IMR-90 (cell line): ENCODE results near the gene TMOD1. TPM values are rescaled to one million over a fixed set of nuclear protein-coding genes. Genes with fewer than 3 reads are reported as not detected.

ENCODE experiments used
- ATAC-seq: fragments of 200-7000 bp; cut with Tn5 transposase; 2 replicates; pipeline ENCODE4 v1.9.1; 2020; ENCODE audit warnings: low read depth, mild to moderate bottlenecking, moderate library complexity
- BruUV-seq: library from RNA; stranded (reverse); fragments of 400-500 nt; replicated peaks from 2 replicates; lab custom pipeline; 2021; lab: Mats Ljungman, UMichigan
- CTCF ChIA-PET: fragments of 300-600 bp; formaldehyde crosslinking; extraction: SDS; loops from one replicate; lab custom pipeline; 2021; ENCODE audit warnings: antibody characterized with exemption; lab: Yijun Ruan, JAX
- POLR2A ChIA-PET: fragments of 300-600 bp; sonication (Branson Sonifier 250); formaldehyde crosslinking; loops from one replicate; lab custom pipeline; 2022; ENCODE audit warnings: antibody characterized with exemption; ENCODE audit not compliant: unreplicated experiment; lab: Charles Lee
- DNase-seq: peaks from one replicate; pipeline ENCODE4 v3.0.0; 2013
- H2AFZ ChIP-seq: replicated peaks from 2 replicates; pipeline ENCODE3; 2013; ENCODE audit warnings: low read length, mild to moderate bottlenecking; ENCODE audit not compliant: poor library complexity
- H2AK5ac ChIP-seq: 2 replicates; pipeline ENCODE4 v1.6.1; 2013; ENCODE audit warnings: low read depth, low read length, inconsistent platforms
- H2AK9ac ChIP-seq: replicated peaks from 2 replicates; pipeline ENCODE3; 2013; ENCODE audit warnings: mild to moderate bottlenecking, low read depth, low read length, moderate library complexity; ENCODE audit not compliant: poor library complexity
- H2BK120ac ChIP-seq: 2 replicates; pipeline ENCODE4 v1.6.1; 2013; ENCODE audit warnings: low read depth, low read length, inconsistent platforms
- H2BK15ac ChIP-seq: 3 replicates; pipeline ENCODE4 v1.6.1; 2013; ENCODE audit warnings: low read depth, low read length, inconsistent platforms
- H2BK20ac ChIP-seq: 2 replicates; pipeline ENCODE4 v1.6.1; 2013; ENCODE audit warnings: low read depth, mild to moderate bottlenecking, inconsistent platforms, low read length, moderate library complexity
- H2BK5ac ChIP-seq: 2 replicates; pipeline ENCODE4 v1.6.1; 2013; ENCODE audit warnings: mild to moderate bottlenecking, low read depth, low read length, inconsistent platforms; ENCODE audit not compliant: poor library complexity, severe bottlenecking
- H3K14ac ChIP-seq: replicated peaks from 2 replicates; pipeline ENCODE4 v1.6.1; 2013; ENCODE audit warnings: low read depth, low read length, inconsistent platforms
- H3K18ac ChIP-seq: 2 replicates; pipeline ENCODE4 v1.6.1; 2013; ENCODE audit warnings: low read depth, low read length, control low read depth
- H3K23ac ChIP-seq: 2 replicates; pipeline ENCODE4 v1.6.1; 2013; ENCODE audit warnings: low read depth, low read length, inconsistent platforms
- H3K27ac ChIP-seq: 2 replicates; pipeline ENCODE4 v1.5.1; 2013; ENCODE audit warnings: mild to moderate bottlenecking, control low read depth, low read length; ENCODE audit not compliant: insufficient read depth
- H3K27me3 ChIP-seq: 2 replicates; pipeline ENCODE4 v1.6.1; 2013; ENCODE audit warnings: low read length; ENCODE audit not compliant: control insufficient read depth, insufficient read depth
- H3K36me3 ChIP-seq: 2 replicates; pipeline ENCODE4 v1.6.1; 2013; ENCODE audit warnings: low read length, mixed read lengths; ENCODE audit not compliant: control insufficient read depth, insufficient read depth
- H3K4ac ChIP-seq: 2 replicates; pipeline ENCODE4 v1.6.1; 2013; ENCODE audit warnings: low read depth, low read length, inconsistent platforms
- H3K4me1 ChIP-seq: 2 replicates; pipeline ENCODE4 v1.6.1; 2013; ENCODE audit warnings: low read length, mixed read lengths; ENCODE audit not compliant: control insufficient read depth, insufficient read depth
- H3K4me2 ChIP-seq: 2 replicates; pipeline ENCODE4 v1.6.1; 2013; ENCODE audit warnings: low read depth, mild to moderate bottlenecking, control low read depth, low read length, moderate library complexity
- H3K4me3 ChIP-seq: 2 replicates; pipeline ENCODE4 v1.5.1; 2013; ENCODE audit warnings: low read depth, mild to moderate bottlenecking, control low read depth, low read length, moderate library complexity; ENCODE audit not compliant: insufficient read depth
- H3K56ac ChIP-seq: 2 replicates; pipeline ENCODE4 v1.6.1; 2013; ENCODE audit warnings: low read length, inconsistent platforms; ENCODE audit not compliant: insufficient read depth; ENCODE audit errors: extremely low read depth
- H3K79me1 ChIP-seq, 2 experiments: 2 replicates each; pipeline ENCODE4 v1.6.1; 2013; ENCODE audit warnings: low read length in 2 of 2, inconsistent platforms in 1 of 2, low read depth in 1 of 2
- H3K9ac ChIP-seq: 2 replicates; pipeline ENCODE4 v1.6.1; 2013; ENCODE audit warnings: low read depth, low read length, control low read depth
- H3K9me1 ChIP-seq: 2 replicates; pipeline ENCODE4 v1.6.1; 2013; ENCODE audit warnings: low read length, inconsistent platforms; ENCODE audit not compliant: insufficient read depth
- H3K9me3 ChIP-seq: 2 replicates; pipeline ENCODE4 v1.6.1; 2013; ENCODE audit warnings: low read length; ENCODE audit not compliant: control insufficient read depth, insufficient read depth
- H4K20me1 ChIP-seq: 2 replicates; pipeline ENCODE4 v1.6.1; 2013; ENCODE audit warnings: low read length, inconsistent platforms; ENCODE audit not compliant: insufficient read depth
- H4K5ac ChIP-seq: 2 replicates; pipeline ENCODE4 v1.6.1; 2013; ENCODE audit warnings: mild to moderate bottlenecking, low read depth, low read length, control low read depth
- H4K8ac ChIP-seq, 2 experiments: 2 replicates each; pipeline ENCODE4 v1.6.1; 2013; ENCODE audit warnings: low read depth in 2 of 2, low read length in 2 of 2, control low read depth in 1 of 2, inconsistent platforms in 1 of 2
- H4K91ac ChIP-seq: 2 replicates; pipeline ENCODE4 v1.6.1; 2013; ENCODE audit warnings: low read depth, low read length, inconsistent platforms; ENCODE audit not compliant: insufficient read depth
- BHLHE40 ChIP-seq: fragments of 150-350 bp; IDR thresholded peaks from 2 replicates; pipeline ENCODE4 v1.6.1; 2016; ENCODE audit warnings: mild to moderate bottlenecking, low read depth, low read length
- CEBPB ChIP-seq: IDR thresholded peaks from 2 replicates; pipeline ENCODE4 v1.6.1; 2012; ENCODE audit warnings: low read depth, low read length, improper control_type of control experiment
- CHD1 ChIP-seq: IDR thresholded peaks from 2 replicates; pipeline ENCODE4 v1.6.1; 2012; ENCODE audit warnings: low read depth, low read length, improper control_type of control experiment
- CTCF ChIP-seq: conservative IDR thresholded peaks from 2 replicates; pipeline ENCODE4 v1.5.1; 2012; ENCODE audit warnings: mild to moderate bottlenecking, low read depth, low read length, improper control_type of control experiment
- FOS ChIP-seq: fragments of 150-350 bp; IDR thresholded peaks from 2 replicates; pipeline ENCODE4 v1.6.1; 2016; ENCODE audit warnings: low read depth, low read length
- MAFK ChIP-seq: IDR thresholded peaks from 2 replicates; pipeline ENCODE4 v1.6.1; 2012; ENCODE audit warnings: low read depth, low read length, improper control_type of control experiment
- NFE2L2 ChIP-seq: fragments of 150-350 bp; IDR thresholded peaks from 2 replicates; pipeline ENCODE4 v1.6.1; 2016; ENCODE audit warnings: low read depth, mild to moderate bottlenecking, low read length
- RCOR1 ChIP-seq: IDR thresholded peaks from 2 replicates; pipeline ENCODE4 v1.6.1; 2012; ENCODE audit warnings: mild to moderate bottlenecking, low read length, improper control_type of control experiment; ENCODE audit not compliant: insufficient replicate concordance
- USF2 ChIP-seq: fragments of 150-350 bp; IDR thresholded peaks from 2 replicates; pipeline ENCODE4 v1.6.1; 2017; ENCODE audit warnings: mild to moderate bottlenecking, antibody characterized with exemption, low read length, low read depth
- WGBS, 2 experiments: methylation state at CpG; one replicate each; pipeline versions ENCODE4 v1.1.5 to v1.1.7; 2013; ENCODE audit warnings: missing lambda C conversion rate in 2 of 2; ENCODE audit not compliant: insufficient read length in 1 of 2; ENCODE audit errors: extremely low coverage in 2 of 2; 5-methylcytosine and 5-hydroxymethylcytosine counted together
- dilution Hi-C: fragments of 300-500 bp; cut with HindIII; formaldehyde crosslinking; loops from one replicate; pipeline ENCODE4 v1.14.3; 2018; ENCODE audit warnings: low sequenced_read_pairs; ENCODE audit not compliant: unreplicated experiment
- in situ Hi-C: fragments of 300-500 bp; cut with MboI; formaldehyde crosslinking; loops from 3 replicates; pipeline ENCODE4 v1.14.3; 2019; ENCODE audit warnings: low sequenced_read_pairs, inconsistent platforms, mixed read lengths
- intact Hi-C: fragments of 100-400 bp; cut with micrococcal nuclease; formaldehyde crosslinking; loops from 2 replicates; pipeline ENCODE4 v1.10.0; 2022
- polyA plus RNA-seq, 3 experiments: library from polyadenylated mRNA; depleted of rRNA; stranded (reverse); fragments of >200 nt; gene quantifications; 2 replicates each; pipeline ENCODE4 v1.2.3, GENCODE V29; 2012; ENCODE audit warnings: low replicate concordance in 1 of 3
- total RNA-seq: library from RNA; depleted of rRNA; stranded (reverse); fragments of >200 nt; gene quantifications from 2 replicates; pipeline ENCODE4 v1.2.3, GENCODE V29; 2012

Gene TMOD1
- total and polyA plus RNA-seq, 2 of the 4 experiments (the other 2 are of a cell fraction), result 0.18 to 0.38 TPM

GRCh38 chr9:97517331-97518089, 16.0 kb downstream of the TMOD1 start (continued):
- TF ChIP-seq RCOR1, result no peak

GRCh38 chr9:97518166-97518908, 16.9 kb downstream of the TMOD1 start:
- H3K4me3 ChIP-seq, result no peak overlapping the region
- H3K23ac ChIP-seq, result peak overlapping the region; percentile 17; the same call in 1 of the 2 replicates

More at GRCh38 chr9:97518166-97518908, 16.9 kb downstream of the TMOD1 start:
- dilution Hi-C loops, result no loop called here
- Histone ChIP-seq H4K20me1 (0 out of 2 replicates have a peak, but pooled peaks cover 6% of the 10 kb centered on the region), H3K36me3 (no peaks in the 10 kb centered on the region), H2BK5ac (peak overlapping the region; percentile 35), H3K18ac (peak overlapping the region; percentile 4; the same call in 1 of the 2 replicates), H3K27me3 (peaks cover 6% of the 10 kb centered on the region), H3K9me3 (no peaks in the 10 kb centered on the region), H3K27ac (no peak overlapping the region), H4K91ac (0 out of 2 replicates have a peak overlapping the region, but pooled peaks have one; percentile 24), H2AFZ (peak overlapping the region; percentile 34), H3K4me2 (peak overlapping the region; percentile 57), H2AK5ac (peak overlapping the region; percentile 36), H3K56ac (no peak overlapping the region), H3K9me1 (peaks cover 16% of the 10 kb centered on the region), H3K14ac (peak overlapping the region; percentile 59; the same call in 1 of the 2 replicates), H2BK120ac (peak overlapping the region; percentile 69; the same call in 1 of the 2 replicates), H3K9ac (no peak overlapping the region), H2BK20ac (peak overlapping the region; percentile 55), H4K8ac (no peak overlapping the region; a peak in 1 of 4 replicates), H2BK15ac (peak overlapping the region; percentile 22; the same call in 1 of the 3 replicates), H2AK9ac (peak overlapping the region; percentile 68), H3K79me1 (no peaks in the 10 kb centered on the region), H3K4me1 (peaks cover 10% of the 10 kb centered on the region; the same call in 1 of the 2 replicates), H3K4ac (peak overlapping the region; percentile 54), H4K5ac (no peak overlapping the region)
- 93% methylated on average over 3 of the region's 9 CpGs; no CpG with 5 or more reads in 1 of the 2 experiments for WGBS, 2 experiments
- ChIA-PET CTCF (interaction anchor here (1.1 to 1.8 kb wide), 2 partner anchors 15 to 80 kb away, joined by 3 to 4 read pairs; no protein-coding TSS in a partner anchor), POLR2A (no interaction called here)
- no peak for TF ChIP-seq FOS
- TF ChIP-seq CEBPB, result no peak
- no peak for TF ChIP-seq NFE2L2
- TF ChIP-seq USF2, result no peak
- TF ChIP-seq CHD1, result no peak
- no peak for TF ChIP-seq BHLHE40
- no peak for TF ChIP-seq MAFK
- TF ChIP-seq CTCF, result no peak
- ATAC-seq (no peak; the same call in 1 of the 2 replicates), DNase-seq (no peak)
- in situ Hi-C loops, result no loop called here
- no TSS peak for BruUV-seq
- intact Hi-C loops, result no loop called here
